ENCODE data around the gene MED23. TPM values are rescaled to one million over a fixed set of nuclear protein-coding genes. Genes with fewer than 3 reads are reported as not detected.

MED23 gene
- total RNA-seq, 1 donor from 2014 or later: 37.3 TPM

GRCh38 chr6:131641554-131641953 lies 13.5 kb upstream of the MED23 start:
- Histone ChIP-seq H3K36me3 (no peaks in the 10 kb centered on the region), H3K79me2 (ENCODE audit: low read depth) (no peaks in the 10 kb centered on the region), H4K20me1 (ENCODE audit: low read depth) (no peaks in the 10 kb centered on the region), H3K4me1 (no peaks in the 10 kb centered on the region), H3F3A (ENCODE audit: low read depth) (no peaks in the 10 kb centered on the region), H3K27me3 (no peaks in the 10 kb centered on the region), H3K9ac (no peak overlapping the region), H3K4me2 (no peak overlapping the region), H3K27ac (no peak overlapping the region), H2AFZ (replicated peaks) (no peak overlapping the region), H3K4me3 (no peak overlapping the region), H3K9me3 (ENCODE audit: low read depth) (no peaks in the 10 kb centered on the region)
- Mint-ChIP-seq H3K27me3 (ENCODE audit: insufficient read depth, low read depth) (no peaks in the 10 kb centered on the region), H3K4me3 (no peak overlapping the region), H3K36me3 (no peaks in the 10 kb centered on the region), H3K27ac (no peak overlapping the region), H3K9me3 (no peaks in the 10 kb centered on the region), H3K4me1 (no peaks in the 10 kb centered on the region)
- DNase-seq (ENCODE audit: low spot score): no peak
- no peak for TF ChIP-seq CTCF (IDR thresholded peaks at IDR 0.05)
- TF ChIP-seq EZH2phosphoT487 (IDR thresholded peaks at IDR 0.05): no peak
- no peak for TF ChIP-seq EZH2 (IDR thresholded peaks at IDR 0.05)

DNA sequence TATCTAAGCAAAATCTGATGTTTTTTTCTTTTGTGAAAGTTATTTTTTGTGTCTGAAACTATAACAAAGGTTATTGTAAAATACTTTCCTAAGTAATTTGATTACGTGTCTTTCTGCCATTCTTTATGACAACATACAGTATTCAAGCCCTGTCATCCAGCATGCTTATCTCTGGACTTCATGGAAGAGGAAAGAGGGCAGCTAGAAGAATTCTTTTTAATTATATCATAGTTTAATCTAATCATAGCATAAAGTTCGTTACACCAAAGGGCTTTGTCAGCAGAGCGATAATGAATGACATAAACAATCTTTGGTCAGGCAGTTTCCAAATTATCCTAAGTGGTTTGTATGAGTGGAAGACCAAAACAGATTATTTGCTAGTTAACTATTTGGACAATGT lies 12.5 kb upstream of the MED23 start:
- H3K79me2 ChIP-seq (ENCODE audit: low read depth): no peaks in the 10 kb centered on the region
- no peak for TF ChIP-seq CTCF (IDR thresholded peaks at IDR 0.05)
- no peak for TF ChIP-seq EZH2 (IDR thresholded peaks at IDR 0.05)
- no peak for TF ChIP-seq EZH2phosphoT487 (IDR thresholded peaks at IDR 0.05)

GRCh38 chr6:131640100-131640499 lies 12.1 kb upstream of the MED23 start:
- H4K20me1 ChIP-seq (ENCODE audit: low read depth): no peaks in the 10 kb centered on the region
- no peak overlapping the region for H3K4me2 ChIP-seq
- Mint-ChIP-seq H3K9me3 (no peaks in the 10 kb centered on the region), H3K36me3 (no peaks in the 10 kb centered on the region), H3K4me3 (no peak overlapping the region), H3K27me3 (ENCODE audit: insufficient read depth, low read depth) (no peaks in the 10 kb centered on the region), H3K4me1 (no peaks in the 10 kb centered on the region), H3K27ac (no peak overlapping the region)
- H3K9ac ChIP-seq: no peak overlapping the region
- H3K9me3 ChIP-seq (ENCODE audit: low read depth): no peaks in the 10 kb centered on the region
- H3K36me3 ChIP-seq: no peaks in the 10 kb centered on the region
- H3K4me1 ChIP-seq: no peaks in the 10 kb centered on the region
- H3K27ac ChIP-seq: no peak overlapping the region
- no peaks in the 10 kb centered on the region for H3K79me2 ChIP-seq (ENCODE audit: low read depth)
- H3F3A ChIP-seq (ENCODE audit: low read depth): no peaks in the 10 kb centered on the region
- no peak overlapping the region for H3K4me3 ChIP-seq
- no peak overlapping the region for H2AFZ ChIP-seq (replicated peaks)
- TF ChIP-seq EZH2 (IDR thresholded peaks at IDR 0.05): no peak
- no peak for TF ChIP-seq EZH2phosphoT487 (IDR thresholded peaks at IDR 0.05)
- no peak for TF ChIP-seq CTCF (IDR thresholded peaks at IDR 0.05)
- no peaks in the 10 kb centered on the region for H3K27me3 ChIP-seq
- no peak for DNase-seq (ENCODE audit: low spot score)

More for the DNA sequence above, 12.5 kb upstream of the MED23 start:
- H3K4me1 ChIP-seq: no peaks in the 10 kb centered on the region
- no peaks in the 10 kb centered on the region for H3K36me3 ChIP-seq
- no peak overlapping the region for H3K27ac ChIP-seq
- H2AFZ ChIP-seq (replicated peaks): no peak overlapping the region
- H3K4me1 Mint-ChIP-seq: no peaks in the 10 kb centered on the region
- H3K36me3 Mint-ChIP-seq: no peaks in the 10 kb centered on the region
- no peaks in the 10 kb centered on the region for H3K9me3 Mint-ChIP-seq
- H3K27ac Mint-ChIP-seq: no peak overlapping the region
- H3K4me2 ChIP-seq: no peak overlapping the region
- H3K27me3 Mint-ChIP-seq (ENCODE audit: insufficient read depth, low read depth): no peaks in the 10 kb centered on the region
- no peak overlapping the region for H3K4me3 Mint-ChIP-seq
- DNase-seq (ENCODE audit: low spot score): no peak
- no peaks in the 10 kb centered on the region for H4K20me1 ChIP-seq (ENCODE audit: low read depth)
- no peaks in the 10 kb centered on the region for H3F3A ChIP-seq (ENCODE audit: low read depth)
- H3K27me3 ChIP-seq: no peaks in the 10 kb centered on the region
- H3K9ac ChIP-seq: no peak overlapping the region
- H3K9me3 ChIP-seq (ENCODE audit: low read depth): no peaks in the 10 kb centered on the region
- H3K4me3 ChIP-seq: no peak overlapping the region

All from neural progenitor cell (in vitro differentiated cells).